Keratinocyte (primary cell): Measurements from ENCODE around the gene SAMD11. TPM values are rescaled to one million over a fixed set of nuclear protein-coding genes. Genes with fewer than 3 reads are reported as not detected.
"Not testable (repeated sequence)": the region's sequence is repeated elsewhere in the genome, so short reads cannot be mapped to it uniquely, and the experiment has no call there.

Experiments
- DNase-seq: peaks from one replicate; pipeline ENCODE4 v3.0.0-alpha.2; 2011; ENCODE audit warnings: low read depth, missing footprints, low spot score
- FAIRE-seq: peaks from 2 replicates; lab custom pipeline; 2011; peaks lifted over from hg19 to GRCh38; lab: Jason Lieb, UNC
- H2AFZ ChIP-seq: 2 replicates; pipeline ENCODE4 v1.6.0; 2012; ENCODE audit warnings: low read length, control low read depth, inconsistent platforms; ENCODE audit not compliant: control insufficient read depth
- H3K27ac ChIP-seq: 2 replicates; pipeline ENCODE4 v1.5.1; 2011; ENCODE audit warnings: low read length; ENCODE audit not compliant: control insufficient read depth, insufficient read depth
- H3K27me3 ChIP-seq: 3 replicates; pipeline ENCODE4 v1.6.0; 2011; ENCODE audit warnings: low read length; ENCODE audit not compliant: control insufficient read depth, insufficient read depth; ENCODE audit errors: extremely low read depth
- H3K36me3 ChIP-seq, 2 experiments: 2 replicates in 1 of 2; 3 replicates in 1 of 2; pipeline ENCODE4 v1.5.1; 2011; ENCODE audit warnings: low read length in 2 of 2, mild to moderate bottlenecking in 1 of 2; ENCODE audit not compliant: control insufficient read depth in 2 of 2, insufficient read depth in 2 of 2; ENCODE audit errors: extremely low read depth in 1 of 2
- H3K4me1 ChIP-seq: 3 replicates; pipeline ENCODE4 v1.5.1; 2011; ENCODE audit warnings: low read length; ENCODE audit not compliant: control insufficient read depth, insufficient read depth; ENCODE audit errors: extremely low read depth
- H3K4me2 ChIP-seq: 3 replicates; pipeline ENCODE4 v1.6.0; 2011; ENCODE audit warnings: low read depth, low read length; ENCODE audit not compliant: control insufficient read depth, insufficient read depth; ENCODE audit errors: extremely low read depth
- H3K4me3 ChIP-seq, 3 experiments: fragments of 200-600 bp in 1 of 3; sonication (generic) in 1 of 3; 2 replicates in 2 of 3; 3 replicates in 1 of 3; pipeline ENCODE4 v1.5.1; 2011 to 2016; ENCODE audit warnings: low read length in 3 of 3, mild to moderate bottlenecking in 3 of 3, control low read depth in 2 of 3, inconsistent platforms in 1 of 3, low read depth in 1 of 3, mixed read lengths in 1 of 3, mixed run types in 1 of 3, moderate library complexity in 1 of 3; ENCODE audit not compliant: control insufficient read depth in 2 of 3, insufficient read depth in 2 of 3; ENCODE audit errors: extremely low read depth in 1 of 3
- H3K79me2 ChIP-seq: 2 replicates; pipeline ENCODE4 v1.6.0; 2012; ENCODE audit warnings: low read length; ENCODE audit not compliant: control insufficient read depth, insufficient read depth
- H3K9ac ChIP-seq: 3 replicates; pipeline ENCODE4 v1.6.0; 2011; ENCODE audit warnings: low read length; ENCODE audit not compliant: control insufficient read depth, insufficient read depth; ENCODE audit errors: extremely low read depth
- H3K9me1 ChIP-seq: 3 replicates; pipeline ENCODE4 v1.6.0; 2011; ENCODE audit warnings: low read length; ENCODE audit not compliant: control insufficient read depth, insufficient read depth; ENCODE audit errors: extremely low read depth
- H3K9me3 ChIP-seq: 2 replicates; pipeline ENCODE4 v1.5.1; 2012; ENCODE audit warnings: low read depth, low read length; ENCODE audit not compliant: control insufficient read depth
- H4K20me1 ChIP-seq: 3 replicates; pipeline ENCODE4 v1.6.0; 2011; ENCODE audit warnings: low read length; ENCODE audit not compliant: control insufficient read depth, insufficient read depth; ENCODE audit errors: extremely low read depth
- CTCF ChIP-seq, 3 experiments: IDR thresholded peaks in 1 of 3; conservative IDR thresholded peaks in 1 of 3; optimal IDR thresholded peaks in 1 of 3; 2 replicates in 2 of 3; 3 replicates in 1 of 3; pipeline versions ENCODE3 to v1.5.1; 2011; ENCODE audit warnings: low read length in 3 of 3, mild to moderate bottlenecking in 3 of 3, moderate library complexity in 2 of 3, control low read depth in 1 of 3, inconsistent platforms in 1 of 3; ENCODE audit not compliant: insufficient read depth in 2 of 3; ENCODE audit errors: extremely low read depth in 1 of 3
- EZH2 ChIP-seq: IDR thresholded peaks from one replicate; pipeline ENCODE4 v1.6.1; 2012; ENCODE audit warnings: inconsistent platforms, mild to moderate bottlenecking, low read length, moderate library complexity
- dilution Hi-C: fragments of 300-500 bp; cut with MboI; formaldehyde crosslinking; loops from one replicate; pipeline ENCODE4 v1.7.0; 2020; ENCODE audit warnings: low sequenced_read_pairs; ENCODE audit not compliant: extremely low pct_ligation_motif_present
- polyA minus RNA-seq, 3 experiments: library from RNA; depleted of rRNA, polyadenylated mRNA; stranded (reverse); fragments of >200 nt; gene quantifications; 1 replicate in 1 of 3; 2 replicates in 1 of 3; 3 replicates in 1 of 3; pipeline ENCODE4 v1.2.3, GENCODE V29; 2011
- polyA plus RNA-seq, 5 experiments: library from polyadenylated mRNA; depleted of rRNA in 3 of 5; stranded (reverse) in 3 of 5; stranded (forward) in 1 of 5; unstranded in 1 of 5; fragments of >200 nt; gene quantifications; 1 replicate in 1 of 5; 2 replicates in 3 of 5; 3 replicates in 1 of 5; pipeline versions ENCODE4 v1.2.1 to v1.2.3, GENCODE V29; 2011 to 2012; ENCODE audit warnings: missing spikeins in 2 of 5, low read depth in 1 of 5, low replicate concordance in 1 of 5

The SAMD11 gene
- polyA plus RNA-seq (0.03 TPM in 1 of 3 replicates, not detected in the others), polyA minus RNA-seq (not detected in 3 replicates)
- polyA plus RNA-seq (2011; ENCODE audit: low read depth): not detected
- polyA plus RNA-seq (2011; cell fraction: cytosol; rRNA removed): 0.05 TPM in 1 of 2 replicates, not detected in the other
- 0.08 TPM in 1 of 2 replicates, not detected in the other for polyA plus RNA-seq (2011; cell fraction: nucleus; rRNA removed)
- polyA plus RNA-seq (2012; ENCODE audit: low replicate concordance): 0.20 TPM in 1 of 2 replicates, not detected in the other
- polyA minus RNA-seq (2011; cell fraction: cytosol; rRNA and poly(A)+ RNA removed): 8.2 TPM
- 0.39 and 0.95 TPM in 2 replicates for polyA minus RNA-seq (2011; cell fraction: nucleus; rRNA and poly(A)+ RNA removed)

- Histone ChIP-seq H3K79me2 (no peaks in the 10 kb centered on the region), H3K9ac (no peak within 1 kb of the TSS), H3K4me1 (peaks cover 8% of the 10 kb centered on the region)
Measured at GRCh38 chr1:923131-923990, at the start of gene SAMD11. Gene SAMD11, plus strand, starts transcription at chr1:923923. Its CDS starts 509 bp downstream, at chr1:924432.

GRCh38 chr1:876428-877208, 47.1 kb upstream of the SAMD11 start:
- FAIRE-seq, DNase-seq, H3K9ac ChIP-seq, H2AFZ ChIP-seq, H3K9me1 ChIP-seq, H3K27me3 ChIP-seq, dilution Hi-C loops, H3K4me1 ChIP-seq, H4K20me1 ChIP-seq, H3K4me2 ChIP-seq, H3K9me3 ChIP-seq, H3K4me3 ChIP-seq, H3K36me3 ChIP-seq, H3K27ac ChIP-seq, H3K79me2 ChIP-seq: not testable (repeated sequence)

More at GRCh38 chr1:923131-923990, at the start of gene SAMD11:
- FAIRE-seq (no peak), DNase-seq (no peak)
- Histone ChIP-seq H3K36me3 (no peaks in the 10 kb centered on the region), H2AFZ (no peak within 1 kb of the TSS), H3K9me1 (no peaks in the 10 kb centered on the region), H3K4me2 (peak within 1 kb of the TSS; percentile 62), H3K4me3 (peak within 1 kb of the TSS in 1 of 3 experiments; percentile 10), H3K27me3 (peaks cover 95% of the 10 kb centered on the region), H3K27ac (no peak within 1 kb of the TSS), H4K20me1 (peaks cover 12% of the 10 kb centered on the region), H3K9me3 (no peaks in the 10 kb centered on the region)
- dilution Hi-C loops: no loop called here
- TF ChIP-seq CTCF (optimal IDR thresholded peaks at IDR 0.05 in 1 of 3, IDR thresholded peaks at IDR 0.05 in 1 of 3, conservative IDR thresholded peaks at IDR 0.05 in 1 of 3; ENCODE audit: extremely low read depth in 1 of 3, insufficient read depth in 2 of 3, low read length in 3 of 3) (no peak), EZH2 (peak; percentile 98)

GRCh38 chr1:877209-877986, 46.3 kb upstream of the SAMD11 start:
- H3K4me1 ChIP-seq, H3K4me2 ChIP-seq, H3K79me2 ChIP-seq, DNase-seq, FAIRE-seq, H3K4me3 ChIP-seq, H3K9me1 ChIP-seq, H3K9me3 ChIP-seq, H2AFZ ChIP-seq, H3K27me3 ChIP-seq, H3K36me3 ChIP-seq, dilution Hi-C loops, H3K9ac ChIP-seq, H4K20me1 ChIP-seq, H3K27ac ChIP-seq: not testable (repeated sequence)
